UCSD-AML1 (cell line): Measurements from ENCODE around the gene SGTA.
A peak's percentile ranks its signal among the peaks of the same experiment; 100 is the strongest.

ENCODE experiments used
- DNase-seq: peaks from one replicate; lab custom pipeline; 2025; ENCODE audit not compliant: unreplicated experiment; lab: John Stamatoyannopoulos, UW

The SGTA gene

GRCh38 chr19:2755811-2756210 lies 27.3 kb downstream of the SGTA start:
- DNase-seq = no peak

DNA sequence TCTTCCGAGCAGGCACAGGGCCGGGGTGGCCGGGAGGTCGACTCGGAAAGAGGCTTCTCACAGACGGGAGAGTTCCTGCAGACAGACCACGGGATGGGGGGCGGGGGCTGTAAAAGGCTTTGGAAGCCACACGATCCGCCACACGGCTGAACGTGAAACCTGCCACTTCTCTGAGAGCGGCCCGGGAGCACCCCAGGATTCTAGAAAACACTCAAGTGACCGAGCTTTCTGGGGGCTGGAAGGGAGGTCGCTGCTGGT lies 27.7 kb downstream of the SGTA start:
- DNase-seq = no peak

GRCh38 chr19:2754659-2755447 lies 28.2 kb downstream of the SGTA start:
- no peak for DNase-seq

DNA sequence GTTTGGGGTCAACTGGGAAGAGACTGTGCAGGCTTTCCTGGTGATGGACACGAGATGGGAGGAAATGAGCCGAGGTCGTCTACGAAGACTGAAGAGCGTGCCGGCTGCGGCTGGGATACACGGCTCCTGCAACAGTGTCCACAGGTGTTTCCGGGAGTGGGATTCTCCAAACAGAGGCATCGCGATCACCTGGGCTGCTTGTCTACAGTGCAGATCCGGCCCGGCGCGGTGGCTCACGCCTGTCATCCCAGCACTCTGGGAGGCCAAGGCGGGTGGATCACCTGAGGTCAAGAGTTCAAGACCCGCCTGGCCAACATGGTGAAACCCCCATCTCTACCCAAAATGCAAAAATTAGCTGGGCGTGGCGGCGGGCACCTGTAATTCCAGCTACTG lies 31.6 kb downstream of the SGTA start:
- DNase-seq = no peak

GRCh38 chr19:2750808-2751437 lies 32.1 kb downstream of the SGTA start:
- no peak for DNase-seq

DNA sequence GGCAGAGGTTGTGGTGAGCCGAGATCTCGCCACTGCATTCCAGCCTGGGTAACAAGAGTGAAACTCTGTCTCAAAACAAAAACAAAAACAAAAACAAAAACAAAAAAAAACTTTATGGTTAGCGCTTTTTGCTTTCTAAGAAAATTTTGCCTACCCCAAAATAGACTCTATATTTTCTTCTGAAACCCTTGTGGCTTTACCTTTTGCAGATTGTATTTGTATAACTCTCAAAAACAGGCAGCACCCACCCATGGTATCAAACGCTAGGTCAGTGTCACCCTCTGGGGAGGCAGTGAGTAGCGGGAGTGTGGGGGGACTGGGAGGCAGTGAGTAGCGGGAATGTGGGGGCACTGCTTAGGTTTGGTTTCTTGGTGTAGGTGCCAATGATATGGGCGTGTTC lies 35.7 kb downstream of the SGTA start:
- DNase-seq = no peak

DNA sequence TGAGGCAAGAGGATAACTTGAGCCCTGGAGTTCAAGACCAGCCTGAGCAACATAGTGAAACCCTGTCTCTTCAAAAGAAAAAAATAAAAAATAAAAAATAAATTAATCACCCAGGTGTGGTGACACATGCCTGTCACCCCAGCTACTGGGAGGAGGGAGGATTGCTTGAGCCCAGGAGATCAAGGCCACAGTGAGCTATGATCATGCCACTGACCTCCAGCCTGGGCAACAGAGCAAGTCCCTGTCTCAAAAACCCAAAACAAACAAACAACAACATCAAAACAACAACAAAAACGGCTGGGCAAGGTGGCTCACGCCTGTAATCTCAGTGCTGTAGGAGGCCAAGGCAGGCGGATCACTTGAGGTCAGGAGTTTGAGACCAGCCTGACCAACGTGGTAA lies 39.0 kb downstream of the SGTA start:
- no peak for DNase-seq

GRCh38 chr19:2743099-2743498 lies 40.0 kb downstream of the SGTA start:
- DNase-seq = no peak

DNA sequence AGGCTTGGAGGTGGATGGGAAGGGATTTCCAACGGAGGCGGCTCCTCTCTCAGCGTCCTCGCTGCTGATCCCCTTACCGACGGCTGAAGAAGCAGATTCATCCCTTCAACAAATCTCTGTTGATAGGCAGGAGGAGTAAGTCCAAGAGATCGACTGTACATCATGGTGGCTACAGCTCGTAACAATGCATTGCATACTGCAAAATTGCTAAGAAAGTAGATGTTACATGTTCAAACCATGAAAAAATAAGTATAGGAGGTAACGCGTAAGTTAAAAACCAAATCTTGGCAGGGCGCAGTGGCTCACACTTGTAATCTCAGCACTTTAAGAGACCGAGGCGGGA lies 42.8 kb downstream of the SGTA start:
- no peak for DNase-seq

- peak; percentile 97 for DNase-seq
Observed at GRCh38 chr19:2739602-2740313, 43.3 kb downstream of the SGTA start, which contains the start of gene SLC39A3. Gene SLC39A3 (minus strand): TSS chr19:2740017. CDS start chr19:2737257, 2,760 bp downstream.

- no peak for DNase-seq
Observed at GRCh38 chr19:2736550-2737190, 46.4 kb downstream of the SGTA start.

DNA sequence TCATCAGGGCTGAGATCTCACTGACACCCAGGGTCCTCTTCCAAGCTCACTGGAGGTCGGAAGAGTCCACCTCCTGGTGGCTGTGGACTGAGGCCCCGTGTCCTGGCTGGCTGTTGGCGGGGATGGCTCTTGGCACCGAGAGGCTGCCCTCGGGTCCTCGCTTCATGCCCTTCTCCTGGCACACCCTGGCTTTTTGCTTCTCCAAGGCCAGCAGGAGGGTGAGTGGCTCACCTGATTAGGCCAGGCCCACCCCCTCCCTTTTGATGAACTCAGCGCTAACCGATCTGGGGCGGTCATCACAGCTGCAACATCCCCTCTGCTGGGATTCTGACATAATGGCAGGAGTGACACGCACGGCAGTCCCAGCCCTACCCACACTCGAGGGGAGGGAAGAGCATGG lies 47.7 kb downstream of the SGTA start:
- no peak for DNase-seq

- DNase-seq = no peak
Observed at GRCh38 chr19:2734589-2735288, 48.3 kb downstream of the SGTA start.

DNA sequence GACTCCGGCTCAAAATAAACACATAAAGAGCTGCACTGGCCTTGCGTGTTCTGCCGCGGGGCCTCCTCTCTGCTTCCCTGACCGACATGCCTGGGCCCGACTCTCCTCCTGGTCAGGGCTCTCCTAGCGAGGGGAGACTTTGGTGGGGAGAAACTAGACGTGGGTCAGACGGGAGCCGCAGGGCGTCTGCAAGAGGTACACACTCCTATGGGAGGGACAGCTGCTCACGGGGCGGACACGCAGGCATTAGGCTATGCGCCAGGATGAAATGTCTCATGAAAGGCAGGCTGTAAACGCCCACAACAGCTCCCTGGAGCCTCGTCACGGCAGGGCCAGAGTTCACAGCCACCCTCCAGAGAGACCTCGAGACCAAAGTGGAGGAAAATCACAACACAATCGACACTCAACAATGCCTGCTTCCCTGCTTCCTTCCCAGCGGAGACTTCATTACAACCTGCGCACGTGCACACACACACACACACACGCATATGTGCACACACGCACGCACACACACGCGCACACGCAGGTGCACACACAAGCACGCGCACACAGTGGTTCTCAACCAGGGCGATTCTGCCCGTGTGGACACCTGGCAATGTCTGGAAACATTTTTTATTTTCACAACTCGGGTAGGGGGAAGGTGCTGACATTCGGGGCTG lies 49.0 kb downstream of the SGTA start:
- no peak for DNase-seq

DNA sequence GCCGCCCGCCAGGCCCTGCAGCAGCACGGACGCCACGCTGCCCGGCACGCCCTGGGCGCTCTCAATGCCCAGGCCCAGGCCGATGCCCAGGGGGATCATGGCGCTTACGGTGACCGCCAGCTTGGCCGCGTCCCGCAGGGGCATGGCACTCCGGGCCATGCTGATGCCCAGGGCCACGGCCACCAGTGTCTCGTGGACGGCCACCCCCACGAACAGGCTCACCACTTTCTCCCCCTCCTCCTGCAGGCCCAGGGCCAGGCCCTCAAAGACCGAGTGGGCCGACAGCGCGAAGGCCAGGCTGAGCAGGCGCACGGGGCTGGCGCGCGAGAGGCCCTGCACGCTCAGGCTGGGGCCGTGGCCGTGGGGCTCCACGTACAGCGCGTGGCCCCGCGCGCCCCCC lies 50.2 kb downstream of the SGTA start:
- no peak for DNase-seq

DNA sequence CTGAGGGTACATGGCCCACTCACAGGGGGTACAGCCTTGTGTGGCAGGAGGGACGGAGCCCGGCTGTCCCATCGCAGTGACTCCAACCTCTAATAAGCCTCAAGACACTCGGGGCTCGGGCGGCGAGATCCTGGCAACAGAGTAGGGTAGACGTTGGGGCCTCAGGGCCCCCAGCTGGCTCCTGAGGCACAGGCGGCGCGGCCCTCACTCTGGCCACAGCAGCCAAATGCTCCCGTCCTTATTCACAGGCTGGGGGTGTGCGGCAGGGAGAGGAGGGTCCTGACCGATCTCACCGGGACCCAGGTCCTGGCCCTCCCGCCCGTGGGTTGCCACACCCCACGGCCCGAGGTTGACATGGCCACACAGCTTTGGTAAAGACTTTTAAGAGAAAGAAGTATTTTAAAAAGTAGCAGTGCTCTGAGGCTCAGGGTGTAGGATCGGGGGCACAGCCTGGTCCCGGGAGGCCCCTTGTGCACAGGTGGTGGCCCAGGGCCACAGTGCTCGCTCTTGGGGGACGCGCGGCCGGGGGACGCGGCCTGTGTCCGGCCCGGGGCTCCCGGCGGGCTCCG lies 50.8 kb downstream of the SGTA start:
- DNase-seq = no peak

GRCh38 chr19:2731181-2731995 lies 51.7 kb downstream of the SGTA start:
- no peak for DNase-seq

DNA sequence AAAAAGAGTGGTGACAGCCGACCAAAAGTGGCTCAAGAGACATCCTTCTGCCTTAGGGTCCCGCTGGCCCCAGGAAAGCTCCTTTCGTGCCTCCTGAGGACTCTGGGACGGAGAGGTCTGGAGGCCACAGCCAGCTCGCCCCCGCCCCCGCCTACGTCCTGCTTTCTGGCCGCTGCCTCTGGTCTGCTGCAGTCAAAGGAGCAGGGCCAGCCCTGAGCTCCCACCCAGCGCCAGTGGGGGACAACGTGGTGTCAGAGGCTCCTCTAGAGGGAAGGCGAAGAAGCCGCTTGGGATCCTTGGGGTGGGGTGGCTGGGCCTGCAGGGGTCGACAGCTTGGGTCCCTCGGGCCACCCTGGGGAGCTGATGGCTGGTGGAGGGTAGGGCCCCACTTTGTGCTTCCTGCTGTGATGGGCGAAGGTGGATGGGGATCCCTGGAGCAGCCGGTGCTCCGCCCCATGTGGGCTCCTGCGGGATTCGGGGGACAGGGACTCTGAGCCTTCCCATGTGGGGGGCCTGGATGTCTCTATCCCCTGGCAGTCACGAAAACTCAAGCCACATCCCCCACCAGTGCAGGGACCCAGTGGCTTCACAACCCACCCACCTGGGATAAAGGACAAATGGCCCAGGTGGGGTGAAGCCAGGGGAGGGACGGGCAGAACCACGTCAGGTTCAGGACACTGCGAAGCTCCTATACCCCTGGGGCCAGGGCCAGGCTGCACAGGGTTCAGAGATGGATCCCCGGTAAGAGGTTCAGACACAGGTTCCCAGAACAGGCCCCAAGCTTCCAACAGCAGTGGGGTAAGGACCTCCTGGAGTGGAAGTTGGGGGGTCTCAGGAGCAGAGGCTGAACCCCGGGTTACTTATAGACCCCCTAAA lies 52.9 kb downstream of the SGTA start:
- DNase-seq = no peak
